Subcutaneous abdominal adipose tissue (tissue), 5 donors: ENCODE data around the gene NEK1.

Experiments
- H3K27ac ChIP-seq: one replicate; pipeline ENCODE4 v1.7.0; 2013; ENCODE audit warnings: low read depth, mild to moderate bottlenecking, inconsistent platforms, low read length, moderate library complexity
- H3K27me3 ChIP-seq, 5 donors: one replicate each; pipeline ENCODE4 v1.7.0; 2013; ENCODE audit warnings: low read length in 5 of 5, inconsistent platforms in 1 of 5; ENCODE audit not compliant: control insufficient read depth in 5 of 5, insufficient read depth in 4 of 5
- H3K36me3 ChIP-seq, 5 donors: one replicate each; pipeline ENCODE4 v1.7.0; 2013; ENCODE audit warnings: low read length in 5 of 5; ENCODE audit not compliant: control insufficient read depth in 5 of 5, insufficient read depth in 5 of 5
- H3K4me1 ChIP-seq, 5 donors: one replicate each; pipeline ENCODE4 v1.7.0; 2013; ENCODE audit warnings: low read length in 5 of 5, mild to moderate bottlenecking in 3 of 5, moderate library complexity in 1 of 5; ENCODE audit not compliant: control insufficient read depth in 5 of 5, insufficient read depth in 5 of 5
- H3K4me3 ChIP-seq, 5 donors: one replicate each; pipeline ENCODE4 v1.7.0; 2013; ENCODE audit warnings: low read length in 5 of 5, low read depth in 1 of 5
- H3K9ac ChIP-seq, 5 donors: one replicate each; pipeline ENCODE4 v1.7.0; 2013; ENCODE audit warnings: low read length in 5 of 5, mild to moderate bottlenecking in 4 of 5, moderate library complexity in 3 of 5
- H3K9me3 ChIP-seq, 5 donors: one replicate each; pipeline ENCODE4 v1.7.0; 2013; ENCODE audit warnings: low read length in 5 of 5; ENCODE audit not compliant: control insufficient read depth in 5 of 5
- donor health status: healthy.
- donor health status: healthy.
- donor health status: healthy.
- donor health status: healthy.
- donor health status: healthy.

Gene NEK1

DNA sequence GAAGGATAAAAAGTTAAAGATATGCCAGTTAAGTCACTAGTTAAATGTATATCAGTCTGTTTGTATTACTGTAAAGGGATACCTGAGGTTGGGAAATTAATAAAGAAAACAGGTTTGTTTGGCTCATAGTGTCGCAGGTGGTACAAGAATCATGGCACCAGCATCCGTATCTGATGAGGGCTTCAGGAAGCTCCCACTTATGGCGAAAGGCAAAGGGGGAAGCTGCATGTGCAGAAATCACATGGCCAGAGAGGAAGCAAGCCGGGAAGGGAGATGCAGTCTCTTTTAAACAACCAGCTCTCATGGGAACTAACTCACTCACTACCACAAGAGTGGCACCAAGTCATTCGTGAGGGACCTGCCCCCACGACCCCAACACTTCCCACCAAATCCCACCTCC, 249.8 kb downstream of the NEK1 start:
- Histone ChIP-seq H3K9ac (no peak overlapping the region), H3K27ac (no peak overlapping the region), H3K27me3 (no peaks in the 10 kb centered on the region), H3K4me3 (no peak overlapping the region), H3K36me3 (no peaks in the 10 kb centered on the region), H3K4me1 (peaks cover 0 to 3% (median 0%) of the 10 kb centered on the region in 5 donors), H3K9me3 (peaks cover 0 to 3% (median 0%) of the 10 kb centered on the region in 5 donors)

DNA sequence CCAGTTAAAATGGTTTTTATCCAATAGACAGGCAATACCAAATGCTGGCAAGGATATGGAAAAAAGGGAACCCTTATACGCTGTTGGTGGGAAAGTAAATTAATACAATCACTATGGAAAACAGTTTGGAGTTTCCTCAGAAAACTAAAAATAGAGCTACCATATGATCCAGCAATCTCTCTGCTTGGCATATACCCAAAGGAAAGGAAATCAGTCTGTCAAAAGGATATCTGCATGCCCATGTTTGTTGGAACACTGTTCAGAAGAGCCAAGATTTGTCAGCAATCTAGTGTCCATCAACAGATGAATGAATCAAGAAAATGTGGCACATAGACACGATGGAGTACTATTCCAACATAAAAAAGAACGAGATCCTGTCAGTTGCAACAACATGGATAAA, 250.6 kb downstream of the NEK1 start:
- Histone ChIP-seq H3K27me3 (no peaks in the 10 kb centered on the region), H3K36me3 (no peaks in the 10 kb centered on the region), H3K9ac (no peak overlapping the region), H3K4me3 (no peak overlapping the region), H3K27ac (no peak overlapping the region), H3K4me1 (peaks cover 0 to 3% (median 0%) of the 10 kb centered on the region in 5 donors), H3K9me3 (no peaks in the 10 kb centered on the region)

DNA sequence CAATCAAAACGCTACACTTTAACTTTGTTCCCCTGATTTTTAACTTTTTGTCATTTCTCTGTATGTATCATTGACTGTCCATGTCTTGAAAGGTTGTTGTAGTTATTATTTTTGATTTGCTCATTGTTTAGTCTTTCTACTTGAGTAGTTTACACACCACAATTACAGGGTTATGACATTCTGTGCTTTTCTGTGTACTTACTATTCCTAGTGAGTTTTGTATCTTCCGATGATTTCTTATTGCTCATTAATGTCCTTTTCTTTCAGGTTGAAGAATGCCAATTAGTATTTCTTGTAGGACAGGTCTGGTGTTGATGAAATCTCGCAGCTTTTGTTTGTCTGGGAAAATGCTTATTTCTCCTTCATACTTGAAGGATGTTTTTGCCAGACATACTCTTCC, 252.4 kb downstream of the NEK1 start:
- Histone ChIP-seq H3K27me3 (no peaks in the 10 kb centered on the region), H3K9me3 (no peaks in the 10 kb centered on the region), H3K9ac (no peak overlapping the region), H3K36me3 (no peaks in the 10 kb centered on the region), H3K4me1 (peaks cover 0 to 3% (median 0%) of the 10 kb centered on the region in 5 donors), H3K27ac (no peak overlapping the region), H3K4me3 (no peak overlapping the region)

DNA sequence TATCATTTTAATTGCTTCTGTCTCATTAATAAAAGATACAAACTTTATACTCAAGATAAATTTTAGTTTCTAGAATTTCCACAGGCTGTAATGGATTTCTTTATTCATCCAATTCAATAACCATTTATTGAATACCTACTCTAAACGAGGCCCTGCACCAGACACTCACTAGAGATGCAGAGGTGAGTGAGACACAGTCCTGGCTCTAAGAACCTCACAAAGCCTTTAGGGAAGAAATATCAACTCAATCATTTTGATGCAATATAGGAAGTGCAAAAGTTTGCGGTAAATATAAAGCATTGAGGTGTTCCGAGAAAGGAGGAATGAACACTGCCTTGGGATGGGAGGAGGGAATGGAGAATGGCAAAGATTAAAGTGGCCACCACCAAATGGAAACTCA, 260.0 kb downstream of the NEK1 start:
- Histone ChIP-seq H3K4me3 (no peak overlapping the region), H3K36me3 (no peaks in the 10 kb centered on the region), H3K4me1 (no peaks in the 10 kb centered on the region), H3K9me3 (no peaks in the 10 kb centered on the region), H3K27me3 (no peaks in the 10 kb centered on the region), H3K27ac (no peak overlapping the region), H3K9ac (no peak overlapping the region)

DNA sequence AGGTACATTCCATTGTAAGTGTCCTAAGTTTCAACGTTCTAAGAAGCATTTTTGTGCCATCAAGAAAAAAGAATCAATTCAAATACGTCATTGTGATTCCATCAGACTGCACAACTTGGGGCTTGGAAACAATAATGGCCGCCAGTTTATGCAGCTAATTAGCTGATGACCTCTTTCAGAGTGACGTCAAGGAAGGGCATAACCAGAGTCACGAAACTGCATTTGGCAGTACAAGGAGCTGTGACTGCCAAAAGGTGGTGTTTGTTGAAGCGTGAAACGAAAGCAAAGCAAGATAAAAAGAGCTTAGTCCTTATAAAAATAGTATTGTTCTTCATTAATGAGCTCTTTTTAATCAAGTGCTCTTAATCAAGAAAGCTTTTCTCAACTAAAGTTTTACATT, 260.5 kb downstream of the NEK1 start:
- no peak overlapping the region for H3K27ac ChIP-seq
- H3K4me3 ChIP-seq: no peak overlapping the region
- no peaks in the 10 kb centered on the region for H3K36me3 ChIP-seq
- no peaks in the 10 kb centered on the region for H3K9me3 ChIP-seq
- H3K9ac ChIP-seq: no peak overlapping the region
- H3K27me3 ChIP-seq: no peaks in the 10 kb centered on the region
- H3K4me1 ChIP-seq: no peaks in the 10 kb centered on the region

DNA sequence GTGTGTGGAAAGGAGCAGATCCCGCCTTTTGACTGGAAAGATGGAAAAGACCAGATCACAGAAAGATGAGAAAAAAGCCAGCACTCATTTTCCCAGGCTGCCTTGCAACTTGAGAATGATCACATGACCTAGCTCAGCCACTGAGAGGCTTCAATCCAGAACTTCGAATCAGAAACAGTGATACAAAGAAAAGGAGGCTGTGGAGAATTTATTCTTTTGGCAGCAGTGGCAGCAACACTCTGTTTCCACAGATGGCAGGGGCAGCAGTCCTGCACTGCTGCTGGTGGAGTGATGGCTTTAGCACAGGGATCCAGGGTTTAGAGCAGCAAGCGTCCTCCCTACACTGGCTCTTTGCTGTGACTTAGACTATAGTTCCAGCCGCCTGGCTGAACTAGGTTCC, 263.8 kb downstream of the NEK1 start:
- Histone ChIP-seq H3K27ac (no peak overlapping the region), H3K9ac (no peak overlapping the region), H3K4me3 (no peak overlapping the region), H3K9me3 (no peaks in the 10 kb centered on the region), H3K27me3 (no peaks in the 10 kb centered on the region), H3K36me3 (no peaks in the 10 kb centered on the region), H3K4me1 (no peaks in the 10 kb centered on the region)

DNA sequence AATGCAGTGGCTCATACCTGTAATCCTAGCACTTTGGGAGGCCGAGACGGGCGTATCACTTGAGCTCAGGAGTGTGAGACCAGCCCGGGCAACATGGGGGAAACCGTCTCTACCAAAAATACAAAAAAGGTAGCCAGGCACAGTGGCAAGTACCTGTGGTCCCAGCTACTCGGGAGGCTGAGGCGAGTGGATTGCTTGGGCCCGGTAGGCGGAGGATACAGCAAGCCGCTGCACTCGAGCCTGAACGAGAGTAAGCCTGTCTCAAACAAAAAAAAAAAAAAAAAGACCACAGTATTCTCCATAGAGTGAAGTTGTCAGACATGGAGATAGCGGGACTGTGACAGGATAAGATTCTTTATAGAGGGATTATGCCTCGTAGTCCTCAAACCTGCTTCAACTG, 265.5 kb downstream of the NEK1 start:
- no peak overlapping the region for H3K9ac ChIP-seq

DNA sequence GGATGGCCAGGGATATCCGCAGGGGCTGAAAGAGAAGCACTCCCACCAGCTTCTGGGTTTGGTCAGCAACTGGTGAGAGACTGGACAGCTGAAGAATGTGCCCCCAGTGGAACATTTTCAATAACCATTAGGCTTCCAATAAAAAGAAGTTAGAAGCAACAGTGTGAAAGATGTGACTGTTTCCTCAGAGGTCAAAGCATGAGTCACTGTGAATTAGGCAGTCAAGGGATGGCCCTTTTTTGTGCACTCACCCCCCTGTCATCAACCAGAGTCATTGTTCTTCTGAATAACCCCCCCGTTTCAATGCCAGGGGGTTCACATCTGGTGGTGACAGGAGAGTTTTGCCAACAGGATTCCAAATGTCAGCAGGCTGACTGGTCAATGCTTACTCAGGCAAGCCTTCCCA, 267.1 kb downstream of the NEK1 start:
- no peaks in the 10 kb centered on the region for H3K4me1 ChIP-seq
- no peak overlapping the region for H3K4me3 ChIP-seq
- H3K27me3 ChIP-seq: no peaks in the 10 kb centered on the region
- H3K27ac ChIP-seq: no peak overlapping the region
- no peaks in the 10 kb centered on the region for H3K36me3 ChIP-seq
- no peaks in the 10 kb centered on the region for H3K9me3 ChIP-seq
- no peak overlapping the region for H3K9ac ChIP-seq

More for the DNA sequence above, 265.5 kb downstream of the NEK1 start:
- H3K27me3 ChIP-seq: no peaks in the 10 kb centered on the region
- no peaks in the 10 kb centered on the region for H3K4me1 ChIP-seq
- no peak overlapping the region for H3K4me3 ChIP-seq
- no peak overlapping the region for H3K27ac ChIP-seq
- no peaks in the 10 kb centered on the region for H3K36me3 ChIP-seq
- no peaks in the 10 kb centered on the region for H3K9me3 ChIP-seq
